Measurements from ENCODE around the gene OR5I1.
"Not testable (repeated sequence)": the region's sequence is repeated elsewhere in the genome, so short reads cannot be mapped to it uniquely, and the experiment has no call there.

The OR5I1 gene

GRCh38 chr11:55936300-55936699 is at the start of gene OR5I1:
Gene OR5I1, minus strand, starts transcription at chr11:55936400. Its CDS starts 0 bp downstream, at chr11:55936400.
- DNase-seq (ENCODE audit: low read depth in 2 of 2): no peak

DNA sequence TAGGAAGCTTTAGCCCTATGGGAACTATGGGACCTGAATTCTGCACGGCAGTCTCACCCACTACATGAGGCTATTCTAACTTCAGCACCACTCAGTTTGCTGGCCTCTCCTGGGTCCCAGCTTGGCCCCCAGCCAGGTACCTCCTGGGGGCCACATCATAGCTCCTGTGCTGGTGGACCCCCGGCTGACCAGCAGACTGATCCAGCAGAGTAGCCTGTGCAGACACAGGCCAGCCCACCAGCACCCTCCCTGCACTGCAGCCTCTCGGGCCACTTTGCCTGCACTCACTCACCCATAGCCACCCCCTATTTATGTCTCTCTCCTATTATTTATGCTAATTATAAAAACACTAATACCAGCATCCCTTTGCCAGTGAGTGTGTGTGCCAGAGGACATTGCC is 34.7 kb upstream of the OR5I1 start:
- no peak for DNase-seq (ENCODE audit: low read depth in 2 of 2)

- DNase-seq (ENCODE audit: low read depth in 2 of 2): no peak
Measured at GRCh38 chr11:55969845-55970244, 33.6 kb upstream of the OR5I1 start, which contains the start of gene OR10AG1. Gene OR10AG1, minus strand, starts transcription at chr11:55969945. Its CDS starts 38 bp downstream, at chr11:55969907.

GRCh38 chr11:55967914-55968313 is 31.7 kb upstream of the OR5I1 start:
- no peak for DNase-seq (ENCODE audit: low read depth in 2 of 2)

GRCh38 chr11:55966391-55966790 is 30.2 kb upstream of the OR5I1 start:
- no peak for DNase-seq (ENCODE audit: low read depth in 2 of 2)

DNA sequence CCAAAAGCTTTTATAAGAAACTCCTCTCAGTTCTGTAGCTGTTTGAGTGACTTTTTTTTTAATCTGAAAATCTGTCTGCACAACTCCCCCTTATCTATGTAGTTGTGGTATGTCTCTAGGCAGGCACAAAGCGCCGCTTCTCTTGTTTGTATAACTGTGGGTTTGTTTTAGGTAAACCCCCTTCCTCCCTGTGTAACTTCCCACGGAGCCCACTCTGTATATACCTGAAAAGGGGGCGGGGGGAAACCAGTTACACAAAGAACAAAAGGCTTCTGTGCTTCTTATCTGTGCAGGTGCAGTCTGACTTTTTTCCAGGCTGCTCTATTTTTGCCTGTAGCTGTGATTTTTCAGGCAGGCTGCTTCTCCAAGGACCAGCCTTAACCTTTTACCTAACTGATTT is 20.3 kb upstream of the OR5I1 start:
- DNase-seq (ENCODE audit: low read depth in 2 of 2): no peak

DNA sequence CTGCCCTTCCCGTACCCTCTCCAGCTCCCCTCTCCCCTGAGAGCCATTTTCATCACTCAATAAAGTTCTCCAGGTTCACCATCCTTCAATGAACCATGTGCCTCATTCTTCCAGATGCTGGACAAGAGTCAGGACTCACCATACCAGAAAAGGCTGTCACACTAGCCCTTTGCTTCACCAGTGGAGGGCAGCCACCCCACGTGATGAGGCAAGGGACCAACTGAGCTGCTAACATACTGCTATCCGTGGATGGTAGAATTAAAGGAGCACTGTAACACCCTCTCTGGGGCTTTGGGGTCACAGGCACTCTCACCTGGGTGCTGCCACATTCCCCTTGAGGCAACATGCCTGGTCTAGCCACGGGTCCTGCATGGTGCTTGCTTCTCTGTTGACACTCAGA is 13.1 kb upstream of the OR5I1 start:
- DNase-seq (ENCODE audit: low read depth in 2 of 2): no peak

DNA sequence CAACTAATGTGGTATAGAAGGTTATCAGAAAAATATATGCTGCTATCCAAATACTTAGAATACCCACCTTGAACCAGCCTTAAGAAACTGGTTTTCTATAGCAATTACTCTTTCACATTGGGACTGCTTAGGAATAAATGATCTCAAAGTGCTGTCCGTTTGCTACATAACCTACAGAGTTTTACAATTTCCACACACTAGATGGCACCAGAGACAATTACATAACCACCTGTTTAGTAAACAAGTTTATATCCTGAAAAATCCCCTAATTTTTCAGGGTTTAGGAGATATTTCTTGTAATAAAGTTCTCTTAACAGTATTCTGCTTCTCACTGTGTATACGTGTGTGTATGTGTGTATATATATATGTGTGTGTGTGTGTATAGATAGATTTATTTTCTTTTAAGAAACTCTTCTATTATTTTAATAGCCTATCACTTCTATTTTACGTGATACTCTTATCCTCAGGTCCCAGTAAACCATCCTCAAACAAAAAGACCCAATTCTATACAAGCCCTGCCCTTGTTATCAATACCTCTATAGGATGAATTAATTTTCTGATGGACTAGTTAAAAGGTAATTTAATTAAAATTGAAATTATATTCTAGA is 6.7 kb upstream of the OR5I1 start:
- DNase-seq (ENCODE audit: low read depth in 2 of 2): no peak

DNA sequence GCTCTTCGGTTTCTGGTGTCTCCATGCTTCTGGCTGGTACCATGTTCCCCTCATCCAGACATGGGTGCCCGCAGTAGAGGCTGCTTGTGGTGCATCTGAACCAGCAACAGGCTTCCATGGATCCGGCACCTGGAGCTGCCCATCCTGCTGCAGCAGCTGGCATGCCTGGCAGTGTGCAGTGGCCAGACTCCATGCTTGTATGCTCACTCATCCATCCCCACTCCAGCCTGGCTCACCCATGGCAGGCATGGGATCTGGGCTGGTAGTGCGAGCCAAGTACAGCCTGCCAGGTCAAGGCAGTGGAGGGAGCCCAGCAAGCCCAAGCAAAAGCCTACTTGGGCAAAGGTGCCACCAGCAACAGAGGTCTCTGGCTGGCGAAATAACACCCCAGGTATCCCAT is 15.7 kb downstream of the OR5I1 start:
- no peak for DNase-seq (ENCODE audit: low read depth in 2 of 2)

DNA sequence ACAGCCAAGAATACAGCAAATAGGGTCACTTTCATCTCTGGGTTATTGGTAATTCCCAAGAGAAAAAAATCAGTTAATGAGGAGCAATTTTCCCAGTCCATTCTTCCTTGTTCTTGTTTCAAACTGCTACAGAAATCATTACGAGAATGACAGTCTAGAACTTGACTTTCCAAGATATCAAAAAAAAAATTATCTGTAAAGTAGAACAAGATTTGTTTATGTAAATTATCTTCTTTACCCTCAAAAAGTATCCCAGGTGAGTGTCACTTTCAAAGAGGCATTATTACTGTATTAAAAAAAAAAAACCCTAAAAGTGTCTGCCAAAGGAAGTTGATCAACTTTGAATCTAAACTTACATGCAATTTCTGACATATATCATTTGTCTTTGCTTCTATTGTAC is 21.7 kb downstream of the OR5I1 start, which contains the start of gene OR5W2:
Gene OR5W2, minus strand, starts transcription at position 101 of the 400 bp plus-strand sequence. Its CDS starts 0 bp downstream, at position 101.
- no peak for DNase-seq (ENCODE audit: low read depth in 2 of 2)

DNA sequence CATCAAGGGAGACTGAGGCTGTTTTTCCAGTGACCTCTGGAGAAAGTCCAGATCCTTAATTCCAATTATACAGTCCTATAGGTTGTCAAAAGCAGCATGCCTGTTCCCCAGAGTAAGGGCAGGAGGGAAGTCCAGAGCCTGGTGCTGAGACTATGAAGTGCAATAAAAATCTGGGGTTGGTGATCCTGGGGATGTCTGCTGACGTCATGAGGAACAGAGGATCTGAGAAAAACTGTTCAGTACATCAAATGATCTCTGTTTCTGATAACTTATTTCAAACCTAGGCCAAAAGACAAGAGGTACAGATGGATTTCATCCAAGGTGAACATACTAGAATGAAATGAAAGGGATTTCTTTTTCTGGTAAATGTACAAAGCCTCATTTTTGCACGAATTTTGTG is 33.9 kb downstream of the OR5I1 start:
- DNase-seq (ENCODE audit: low read depth in 2 of 2): no peak

DNA sequence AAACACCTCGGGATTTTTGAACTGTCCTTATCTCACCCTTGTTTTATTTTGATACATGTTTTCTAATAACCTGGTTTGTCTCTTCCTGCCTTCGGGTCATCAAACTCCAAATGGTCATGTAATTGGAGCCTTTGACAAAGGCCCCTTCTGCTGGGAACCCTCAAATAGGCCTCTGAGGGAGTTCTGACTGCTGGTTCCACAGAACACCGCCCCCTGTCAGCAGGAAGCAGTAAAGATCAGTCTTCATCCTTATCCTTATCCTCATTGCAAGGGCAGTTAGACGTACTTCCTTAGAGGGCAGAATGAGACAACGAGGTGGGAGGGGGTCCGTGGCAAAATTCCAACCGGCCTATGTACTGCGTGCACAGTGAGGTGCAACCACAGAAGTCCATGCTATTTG is 41.0 kb downstream of the OR5I1 start:
- no peak for DNase-seq (ENCODE audit: low read depth in 2 of 2)

DNA sequence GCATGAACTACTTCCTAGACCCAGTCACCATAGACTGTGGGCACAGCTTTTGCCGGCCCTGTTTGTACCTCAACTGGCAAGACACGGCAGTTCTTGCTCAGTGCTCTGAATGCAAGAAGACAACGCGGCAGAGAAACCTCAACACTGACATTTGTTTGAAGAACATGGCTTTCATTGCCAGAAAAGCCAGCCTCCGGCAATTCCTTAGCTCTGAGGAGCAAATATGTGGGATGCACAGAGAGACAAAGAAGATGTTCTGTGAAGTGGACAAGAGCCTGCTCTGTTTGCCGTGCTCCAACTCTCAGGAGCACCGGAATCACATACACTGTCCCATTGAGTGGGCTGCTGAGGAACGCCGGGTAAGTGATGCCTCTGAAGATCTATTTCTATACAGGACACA is 50.7 kb downstream of the OR5I1 start:
- not testable (repeated sequence) for DNase-seq (ENCODE audit: low read depth in 2 of 2)
